NCI-H128 (cell line): ENCODE data around the gene PXDN.

ENCODE experiments used
- DNase-seq: peaks from one replicate; lab custom pipeline; 2025; ENCODE audit not compliant: unreplicated experiment; lab: John Stamatoyannopoulos, UW

Gene PXDN

DNA sequence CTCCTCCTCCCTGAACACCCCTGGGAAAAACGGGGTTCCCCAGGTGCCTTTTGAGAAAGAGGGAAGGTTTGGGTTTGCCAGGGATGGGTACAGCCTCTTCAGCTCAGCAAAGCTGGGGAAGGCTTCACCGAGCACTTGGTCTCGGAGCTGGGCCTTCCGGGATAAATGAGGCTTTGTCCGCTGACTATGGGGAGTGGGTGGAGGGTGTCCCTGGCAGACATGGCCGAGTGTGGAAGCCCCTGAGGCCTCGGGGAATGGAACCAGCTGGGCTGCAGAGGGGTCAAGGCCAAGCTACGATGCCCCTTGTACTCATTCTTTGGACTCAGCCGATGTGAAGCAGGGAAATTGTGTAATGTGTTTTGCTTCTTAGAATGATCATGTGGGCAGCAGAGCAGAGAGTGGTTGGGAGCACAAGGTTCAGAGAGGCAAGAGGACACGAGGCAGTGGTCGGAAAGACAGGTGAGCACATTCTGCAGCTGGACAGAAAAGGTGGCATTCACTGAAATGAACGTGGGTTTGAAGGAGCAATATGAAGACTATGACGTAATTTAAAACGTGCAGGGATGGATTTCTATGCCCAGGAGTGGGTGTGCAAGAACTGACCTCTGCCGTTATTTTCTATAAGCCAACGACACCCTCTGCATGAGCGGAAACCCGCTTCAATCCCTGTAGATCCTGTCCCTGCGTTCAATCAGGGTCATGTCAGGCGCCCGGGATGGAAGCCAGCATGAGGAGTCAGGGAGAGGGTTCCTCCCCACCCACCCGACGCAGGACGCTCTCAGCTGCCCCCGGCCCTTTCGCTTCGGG is 142.6 kb downstream of the PXDN start:
- no peak for DNase-seq

DNA sequence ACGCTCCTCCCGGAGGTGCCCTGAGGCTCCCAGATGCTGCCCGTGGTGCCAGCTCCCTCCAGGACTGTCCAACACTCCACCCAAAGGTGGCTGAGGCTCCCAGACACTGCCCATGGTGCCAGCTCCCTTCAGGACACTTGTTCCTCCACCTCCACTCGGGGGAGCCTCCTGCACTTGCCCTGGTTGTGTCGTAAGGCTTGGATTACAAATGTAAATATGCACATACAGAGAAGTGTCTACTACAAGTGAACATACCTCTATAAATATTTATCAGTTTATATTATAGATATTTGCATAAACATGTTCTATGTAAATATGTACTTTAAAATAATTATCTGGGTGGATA is 143.3 kb downstream of the PXDN start:
- DNase-seq = no peak

DNA sequence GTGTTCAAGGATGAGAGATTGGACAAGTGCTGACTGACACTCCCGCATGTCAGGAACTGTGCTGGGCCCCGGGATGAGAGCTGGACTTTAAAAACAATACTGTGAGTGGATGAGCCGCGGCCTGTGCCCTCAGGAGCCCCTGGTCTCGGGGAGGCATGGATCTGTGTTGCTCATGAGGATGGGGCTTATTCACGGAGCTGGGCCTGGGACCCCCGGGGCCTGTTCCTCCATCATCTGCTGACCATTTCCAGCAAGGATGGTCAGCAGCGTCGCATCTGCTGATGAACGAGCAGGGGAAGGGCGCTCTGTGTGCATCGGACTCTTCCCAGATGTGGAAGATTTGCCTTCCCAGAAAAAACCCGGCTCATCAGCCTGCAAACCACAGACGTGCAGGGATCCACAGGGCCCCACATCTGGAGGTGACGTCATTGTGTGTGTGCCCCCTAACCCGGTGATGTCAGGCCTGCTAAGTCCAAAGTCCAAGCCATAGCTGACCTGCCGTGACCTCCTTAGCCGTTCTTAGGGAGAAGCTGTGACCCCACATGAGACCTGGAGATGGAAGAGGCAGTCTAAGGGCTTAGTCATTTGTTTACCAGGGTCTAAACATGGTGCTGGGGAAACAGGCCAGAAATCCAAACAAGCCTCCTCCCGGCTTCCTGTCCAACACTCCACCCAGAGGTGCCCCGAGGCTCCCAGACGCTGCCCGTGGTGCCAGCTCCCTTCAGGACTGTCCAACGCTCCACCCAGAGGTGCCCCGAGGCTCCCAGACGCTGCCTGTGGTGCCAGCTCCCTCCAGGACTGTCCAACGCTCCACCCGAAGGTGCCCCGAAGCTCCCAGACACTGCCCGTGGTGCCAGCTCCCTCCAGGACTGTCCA is 143.9 kb downstream of the PXDN start:
- DNase-seq = no peak

DNA sequence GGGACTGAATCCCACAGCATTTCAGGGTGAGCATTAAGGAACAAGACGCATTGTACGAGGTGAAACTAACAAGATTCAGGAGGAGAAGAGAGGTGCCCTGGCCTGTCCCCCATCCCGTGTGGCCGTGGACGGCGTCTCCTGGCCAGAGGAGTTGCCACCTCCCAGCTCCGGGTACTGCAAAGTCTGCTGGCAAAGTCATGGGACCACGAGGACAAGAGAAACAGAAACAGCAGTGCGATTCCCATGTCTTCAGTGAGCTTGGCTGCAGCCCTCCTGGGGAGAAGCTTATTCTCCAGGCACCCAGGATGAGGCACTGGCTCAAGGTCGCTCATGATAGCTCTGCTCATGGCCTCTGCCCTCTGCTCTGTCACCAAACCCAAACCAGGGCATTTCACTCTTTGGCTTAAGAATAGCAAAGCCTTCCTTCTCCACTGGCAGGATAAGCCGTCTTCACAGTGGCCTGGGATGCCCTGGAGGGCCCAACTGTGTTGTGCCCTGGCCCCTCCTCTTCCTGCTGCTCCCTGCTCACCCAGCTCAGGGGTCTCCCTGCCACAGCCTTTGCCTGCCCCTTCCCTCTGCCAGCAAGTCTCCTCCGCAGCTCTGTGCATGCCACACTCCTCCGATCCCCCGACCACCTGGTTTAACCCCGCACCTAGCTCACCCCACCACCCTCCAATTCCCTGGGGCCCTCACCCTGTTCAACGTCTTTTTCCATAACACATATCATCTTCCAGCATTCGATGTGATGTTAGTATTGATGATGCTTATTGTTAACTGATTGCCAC is 144.8 kb downstream of the PXDN start:
- no peak for DNase-seq

DNA sequence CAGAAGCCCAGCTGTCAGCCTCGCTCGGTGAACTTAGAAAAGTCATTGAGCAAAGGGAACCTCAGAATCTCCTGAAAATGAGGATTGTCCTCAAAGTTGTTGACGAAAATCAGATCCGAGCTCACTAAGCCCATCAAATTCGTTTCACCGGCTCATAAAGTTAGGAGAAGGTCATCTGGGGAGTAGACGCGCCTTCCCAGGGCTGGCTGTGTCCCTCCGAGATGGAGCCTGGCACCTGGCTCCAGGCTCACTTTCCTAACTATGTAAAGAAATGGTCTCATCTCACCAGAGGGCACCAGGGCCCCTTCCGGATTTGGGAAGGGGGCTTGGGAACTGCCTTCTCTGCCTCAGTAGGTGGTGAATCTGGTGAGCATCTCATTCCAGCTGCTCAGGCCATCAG is 145.5 kb downstream of the PXDN start:
- DNase-seq = no peak

DNA sequence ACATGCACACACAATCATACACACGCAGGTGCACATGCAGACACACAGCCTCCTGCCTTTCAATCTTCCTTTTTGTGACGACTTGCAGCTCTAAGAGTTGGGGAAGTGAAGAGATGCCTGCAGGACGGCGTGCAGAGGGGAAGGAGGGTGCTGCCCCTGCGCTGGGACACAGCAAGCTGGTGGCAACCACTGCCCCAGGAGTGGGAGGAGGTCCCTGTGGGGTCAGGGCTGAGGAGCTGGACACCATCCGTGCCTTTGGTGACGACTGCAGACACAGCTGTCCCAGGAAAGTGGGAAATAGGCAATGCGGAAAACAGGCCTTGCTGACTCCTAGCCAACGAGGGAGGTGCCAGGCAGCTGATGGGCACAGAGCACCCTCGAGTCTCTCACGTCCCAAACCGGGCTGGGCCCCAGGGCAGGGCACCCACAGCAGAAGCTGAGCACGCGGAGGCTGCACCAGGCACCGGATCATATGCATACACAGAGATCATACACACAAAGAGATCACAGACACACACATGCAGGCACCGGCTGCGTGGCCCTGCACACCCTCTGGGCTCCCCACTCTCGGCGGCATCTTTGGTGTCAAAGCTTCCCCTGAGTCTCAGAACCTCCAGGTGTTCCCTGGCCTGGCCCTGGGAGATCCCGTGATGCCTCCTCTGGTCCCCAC is 146.1 kb downstream of the PXDN start:
- DNase-seq = no peak

DNA sequence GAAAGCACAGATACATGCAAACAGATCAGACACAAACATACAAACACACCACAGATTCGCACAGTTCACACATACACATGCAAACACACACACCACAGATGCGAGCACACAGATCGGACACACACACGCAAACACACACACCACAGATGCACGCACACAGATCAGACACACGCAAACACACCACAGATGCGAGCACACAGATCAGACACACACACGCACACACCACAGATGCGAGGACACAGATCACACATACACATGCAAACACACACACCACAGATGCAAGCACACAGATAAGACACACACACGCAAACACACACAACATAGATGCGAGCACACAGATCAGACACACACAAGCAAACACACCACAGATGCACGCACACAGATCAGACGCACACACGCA is 149.0 kb downstream of the PXDN start:
- DNase-seq = no peak

DNA sequence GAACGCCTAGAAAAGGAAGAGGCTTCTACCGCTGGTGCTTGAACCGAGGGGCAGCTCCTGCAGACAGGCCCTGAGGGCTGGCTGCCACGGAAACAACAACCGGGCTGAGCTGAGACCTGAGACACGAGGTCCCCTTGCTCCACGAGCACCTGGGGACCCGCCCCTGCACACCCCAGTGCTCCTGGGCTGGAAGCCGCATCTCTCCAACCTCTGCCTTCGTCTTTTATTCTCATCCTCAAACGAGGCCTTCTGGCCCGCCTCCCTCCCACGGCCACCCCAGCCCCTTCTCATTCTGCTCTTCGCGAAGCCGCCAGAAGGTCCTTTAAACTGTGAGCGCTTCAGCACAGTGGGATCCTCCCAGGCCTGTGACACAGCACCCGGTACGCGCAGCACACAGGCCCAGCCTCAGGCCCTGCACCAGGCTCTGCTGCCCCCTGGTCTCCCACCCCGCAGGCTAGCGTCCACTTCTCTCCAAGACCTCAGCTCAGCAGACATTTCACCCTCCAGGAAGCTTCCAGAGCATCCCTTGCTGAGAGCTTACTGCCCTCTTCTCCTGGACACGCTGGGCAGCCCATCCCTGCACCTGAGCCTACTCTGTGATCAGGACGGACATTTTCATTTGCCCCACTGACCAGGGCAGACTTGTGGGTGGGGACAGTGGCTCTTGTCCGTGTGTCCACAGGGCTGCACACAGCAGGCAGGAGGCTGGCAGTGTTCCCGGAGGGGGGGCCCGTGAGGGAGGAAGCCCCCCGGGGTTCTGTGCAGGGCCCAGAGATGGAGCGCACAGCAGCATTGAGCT is 149.7 kb downstream of the PXDN start:
- DNase-seq = no peak

DNA sequence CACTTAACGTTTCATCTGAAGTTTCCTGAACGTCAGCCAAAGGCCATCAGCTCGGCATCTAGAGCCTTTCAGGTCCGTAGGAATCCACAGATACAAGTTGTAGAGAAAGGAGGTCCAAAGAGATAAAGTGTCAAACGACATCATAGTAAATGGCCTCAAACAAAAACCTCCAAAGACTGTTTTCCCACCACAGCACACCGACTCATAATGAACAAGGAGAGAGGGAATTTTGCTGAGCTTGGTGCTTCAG is 150.3 kb downstream of the PXDN start:
- DNase-seq = no peak

DNA sequence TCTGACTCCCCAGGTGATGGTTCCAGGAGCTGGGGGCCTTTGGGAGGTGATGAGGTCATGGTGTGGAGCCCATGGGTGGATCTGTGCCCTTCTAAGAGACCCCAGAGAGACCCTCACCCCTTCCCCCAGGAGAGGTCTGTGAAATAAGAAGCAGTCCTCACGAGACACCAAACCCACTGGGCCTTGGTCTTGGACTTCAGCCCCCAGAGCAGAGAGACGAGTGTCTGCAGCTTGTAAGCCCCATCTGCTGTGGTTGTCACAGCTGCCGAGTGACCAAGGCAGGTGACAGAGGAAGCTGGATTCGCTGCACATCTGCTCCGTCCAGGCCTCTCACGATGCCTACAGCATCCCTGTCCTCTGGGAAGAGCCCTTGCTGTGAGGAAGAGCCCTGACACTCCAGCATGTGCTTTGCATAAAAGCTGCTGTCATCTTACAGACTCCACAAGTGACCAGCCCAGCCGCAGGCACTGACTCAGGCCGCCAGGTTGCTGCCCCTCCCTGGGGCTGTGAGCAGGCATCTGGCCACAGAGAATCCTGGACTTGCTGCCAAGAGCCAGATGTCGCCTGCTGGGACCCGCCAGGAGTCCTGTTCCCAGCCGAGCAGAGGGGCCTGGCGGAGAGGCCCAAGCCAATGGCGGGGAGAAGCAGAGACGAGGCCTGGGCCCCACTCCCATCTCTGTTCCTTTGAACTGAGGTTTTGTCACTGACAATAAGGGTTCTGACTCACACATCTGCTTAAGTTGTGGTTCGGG is 150.8 kb downstream of the PXDN start:
- DNase-seq = no peak

DNA sequence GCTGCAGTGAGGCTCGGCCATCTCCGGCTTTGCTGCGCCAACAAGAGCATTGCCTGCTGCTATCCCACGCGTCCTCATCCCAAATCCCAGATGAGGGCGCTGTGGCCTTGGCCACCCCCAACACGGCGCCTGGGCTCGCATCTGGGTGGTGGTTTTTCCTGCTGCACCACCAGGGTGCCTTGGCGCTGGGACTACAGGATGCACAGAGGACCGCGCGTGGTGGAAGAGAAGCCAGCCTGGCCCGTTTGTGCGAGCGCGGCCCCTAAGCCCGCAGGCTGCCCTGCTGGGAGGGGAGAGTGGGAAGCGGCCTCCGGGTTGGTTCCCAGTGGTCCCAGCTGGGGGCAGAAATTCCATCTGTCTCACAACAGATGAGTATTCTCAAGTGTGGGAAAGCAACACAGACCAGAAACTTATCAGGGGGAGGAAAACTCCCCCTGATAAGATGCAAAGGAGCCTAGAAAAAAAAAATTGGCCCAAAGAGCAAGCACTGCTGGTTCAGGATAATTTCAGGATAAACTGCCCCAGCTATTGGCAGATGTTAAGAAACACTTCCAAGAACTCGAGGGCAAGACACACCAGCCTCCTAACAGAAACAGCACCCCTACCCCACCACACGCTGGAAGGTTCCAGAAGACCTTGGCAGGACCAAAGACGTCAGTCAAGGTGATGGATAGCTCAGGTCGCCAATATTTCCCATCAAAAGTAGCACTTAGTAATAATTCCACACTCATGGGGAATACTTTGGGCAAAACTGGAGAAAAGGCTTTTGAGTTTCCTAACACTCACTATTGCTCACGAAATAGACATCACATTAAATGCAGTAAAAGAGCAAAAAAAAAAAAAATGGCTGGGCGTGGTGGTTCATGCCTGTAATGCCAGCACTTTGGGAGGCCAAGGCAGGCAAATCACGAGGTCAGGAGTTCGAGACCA is 152.1 kb downstream of the PXDN start:
- DNase-seq = no peak

DNA sequence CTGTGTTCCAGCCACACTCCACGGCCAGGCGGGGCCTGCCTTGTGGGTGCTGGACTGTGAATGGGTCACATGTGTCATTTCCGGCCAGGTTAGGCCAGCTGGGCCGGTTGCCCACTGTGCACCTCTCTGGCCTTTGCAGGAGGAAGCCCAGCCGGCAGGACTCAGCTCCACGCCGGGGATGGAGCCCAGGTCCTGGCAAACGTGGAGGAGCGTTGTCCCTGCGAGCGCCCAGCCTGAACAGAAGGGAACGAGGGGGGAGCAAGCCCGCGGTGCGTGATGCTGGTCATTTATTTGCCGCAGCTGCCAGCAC is 152.9 kb downstream of the PXDN start:
- DNase-seq = no peak

DNA sequence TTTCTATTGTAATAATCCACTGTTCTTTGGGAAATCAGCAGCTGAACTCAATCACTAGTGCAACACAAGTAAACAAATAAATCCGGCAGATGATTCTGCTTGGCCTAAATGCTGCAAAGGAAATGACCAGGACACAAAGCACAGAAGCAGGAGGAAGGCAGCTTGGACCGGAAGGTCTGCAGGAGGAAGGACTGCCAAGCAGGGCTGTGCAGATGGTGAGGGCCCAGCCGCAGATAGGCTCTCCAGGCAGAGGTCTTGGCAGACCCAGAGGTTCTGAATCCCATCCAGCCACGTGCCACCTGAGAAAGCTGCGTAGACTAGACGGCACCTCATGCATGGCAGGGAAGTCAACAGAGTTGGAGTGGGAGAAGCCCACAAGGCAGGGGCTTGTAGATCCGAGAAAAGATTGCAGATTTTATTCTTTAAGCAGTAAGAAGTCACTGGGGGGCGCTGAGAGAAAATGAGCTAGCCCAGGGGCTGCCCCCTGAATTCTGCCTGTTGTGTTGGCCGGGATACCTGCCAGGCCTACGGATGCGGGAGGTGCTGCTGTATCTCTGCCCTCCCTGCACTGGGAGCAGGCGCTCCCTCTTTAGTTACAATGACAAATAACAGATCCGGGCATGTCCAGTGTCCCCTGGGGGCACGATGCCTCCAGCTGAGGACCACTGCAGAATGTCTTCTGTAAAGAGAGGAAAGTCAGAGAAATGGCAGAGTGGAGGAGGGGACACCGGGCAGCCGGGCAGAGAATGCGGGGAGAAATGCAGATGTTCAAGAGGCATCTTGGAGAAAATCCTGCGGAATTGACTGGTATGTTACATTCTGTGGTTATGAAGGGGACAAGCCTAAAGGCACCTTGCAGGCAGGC is 153.5 kb downstream of the PXDN start:
- DNase-seq = no peak

DNA sequence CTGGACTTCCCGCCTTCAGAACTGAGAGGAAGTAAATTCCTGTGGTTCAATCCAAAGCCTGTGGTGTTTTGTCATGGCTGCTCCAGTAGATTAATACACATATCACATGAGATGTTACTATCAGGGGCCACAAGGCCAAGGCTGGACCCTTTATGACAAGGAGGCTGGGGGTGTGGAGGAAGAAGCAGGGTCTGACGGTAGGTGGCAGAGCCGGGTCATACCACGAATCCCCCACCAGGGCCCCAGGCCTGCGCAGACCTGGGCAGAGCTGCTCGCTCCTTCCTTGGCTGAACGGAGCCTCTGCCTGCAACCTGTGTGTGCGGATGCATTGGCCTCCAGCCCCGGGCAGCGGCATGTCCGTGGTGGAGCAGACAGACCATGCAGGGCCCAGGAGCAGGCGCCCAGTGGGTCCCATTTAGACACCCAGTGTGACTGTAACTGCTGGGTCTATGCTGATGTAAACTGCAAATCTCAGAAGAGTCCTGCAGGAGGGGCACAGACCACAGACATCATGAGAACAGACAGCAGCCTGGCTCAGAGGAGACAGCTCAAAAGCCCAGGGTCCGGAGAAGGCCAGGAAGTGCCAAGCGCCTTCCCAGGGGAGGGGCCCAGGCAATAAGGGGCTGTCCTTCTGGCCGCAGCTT is 155.2 kb downstream of the PXDN start:
- DNase-seq = no peak

DNA sequence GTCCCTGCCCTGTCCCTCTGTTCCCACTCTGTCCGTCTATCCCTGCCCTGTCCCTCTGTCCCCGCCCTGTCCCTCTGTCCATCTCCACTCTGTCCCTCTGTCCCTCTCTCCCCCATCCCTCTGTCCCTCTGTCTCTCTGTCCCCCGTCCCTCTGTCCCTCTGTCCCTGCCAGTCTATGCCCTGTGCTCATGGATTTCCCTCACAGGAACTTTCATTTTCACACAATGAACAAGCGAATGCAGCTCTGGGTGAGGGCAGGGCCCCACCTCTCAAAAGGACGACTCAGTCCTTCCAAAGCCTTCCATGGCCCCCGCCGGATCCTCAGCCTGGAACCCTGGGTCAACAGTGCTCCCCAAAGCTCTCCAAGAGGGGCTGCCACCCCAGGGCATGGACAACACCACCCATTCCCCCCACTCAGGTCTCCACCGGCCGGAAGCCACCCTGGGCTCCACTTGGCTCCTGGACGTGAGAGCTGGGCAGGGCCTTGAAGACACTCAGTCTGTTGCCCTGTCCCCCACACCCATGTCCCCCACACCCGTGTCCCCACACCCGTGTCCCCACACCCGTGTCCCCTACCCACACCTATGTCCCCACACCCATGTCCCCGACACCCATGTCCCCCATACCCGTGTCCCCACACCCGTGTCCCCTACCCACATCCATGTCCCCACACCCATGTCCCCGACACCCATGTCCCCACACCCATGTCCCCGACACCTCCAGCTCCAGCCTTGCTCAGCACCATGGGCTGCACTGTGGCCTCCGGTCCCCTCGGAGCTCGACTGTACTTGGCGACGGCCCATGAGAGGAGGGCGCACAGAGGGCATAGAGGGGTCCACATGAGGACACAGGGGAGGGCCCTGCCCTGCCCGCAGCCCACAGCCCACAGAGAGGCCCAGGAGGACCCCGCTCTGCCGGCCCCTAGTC is 156.0 kb downstream of the PXDN start:
- DNase-seq = no peak
